ENCODE measurements around the gene STRN3.
"Not testable (repeated sequence)": the region's sequence is repeated elsewhere in the genome, so short reads cannot be mapped to it uniquely, and the experiment has no call there.

The STRN3 gene

DNA sequence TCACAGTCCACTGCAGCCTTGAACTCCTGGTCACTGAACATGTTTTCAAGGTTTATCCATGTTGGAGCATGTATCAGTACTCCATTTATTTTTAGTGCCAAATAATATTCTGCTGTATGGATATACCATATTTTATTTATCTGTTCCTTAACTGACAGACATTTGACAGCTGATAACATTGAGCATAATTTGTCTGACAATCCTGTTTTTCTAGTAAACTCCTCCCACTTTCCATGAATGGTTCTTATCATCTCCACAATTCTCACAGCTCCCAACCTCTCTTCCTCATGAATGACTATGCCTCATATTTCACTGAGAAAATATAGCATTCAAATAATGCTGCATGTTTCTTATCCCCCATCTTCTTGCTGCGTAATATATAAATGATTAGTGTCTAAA is 118.5 kb downstream of the STRN3 start:
- no peak for DNase-seq (ENCODE audit: low spot score)

DNA sequence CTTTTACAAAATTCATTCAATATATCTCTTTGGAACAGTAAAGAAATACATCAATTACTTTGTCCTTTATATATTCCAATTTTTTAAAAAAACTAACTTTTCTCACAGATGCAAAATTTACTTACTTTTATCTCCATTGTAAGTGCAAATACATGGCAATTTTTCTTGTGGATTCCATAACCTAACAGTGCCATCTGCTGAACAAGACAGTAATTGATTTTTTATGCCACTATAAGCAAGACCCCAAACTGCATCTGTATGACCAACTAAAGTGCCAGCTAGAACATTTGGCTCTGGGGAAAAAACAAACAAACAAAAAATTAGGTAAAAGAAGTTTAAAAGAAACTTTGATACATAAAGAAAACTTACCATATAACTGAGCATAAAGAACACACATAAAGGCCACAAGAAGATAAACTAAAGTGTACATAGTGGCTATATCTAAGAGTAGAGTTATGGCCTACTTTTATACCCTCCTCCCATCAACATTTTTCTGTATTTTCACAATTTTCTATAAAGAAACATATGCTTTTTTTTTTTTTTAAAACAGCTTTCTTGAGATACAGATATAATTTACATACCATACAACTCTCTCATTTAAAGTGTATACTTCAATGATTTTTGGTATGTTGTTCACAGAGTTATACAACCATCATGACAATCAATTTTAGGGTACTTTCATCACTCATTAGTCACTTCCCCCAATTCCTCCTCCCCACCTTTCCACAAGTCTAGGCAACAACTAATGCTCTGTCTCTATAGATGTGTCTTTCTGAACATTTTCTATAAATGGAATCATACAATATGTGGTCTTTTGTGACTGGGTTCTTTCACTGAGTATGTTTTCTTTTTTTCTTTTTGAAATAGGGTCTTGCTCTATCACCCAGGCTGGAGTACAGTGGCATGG is 119.2 kb downstream of the STRN3 start:
- DNase-seq (ENCODE audit: low spot score) = peak; percentile 11

DNA sequence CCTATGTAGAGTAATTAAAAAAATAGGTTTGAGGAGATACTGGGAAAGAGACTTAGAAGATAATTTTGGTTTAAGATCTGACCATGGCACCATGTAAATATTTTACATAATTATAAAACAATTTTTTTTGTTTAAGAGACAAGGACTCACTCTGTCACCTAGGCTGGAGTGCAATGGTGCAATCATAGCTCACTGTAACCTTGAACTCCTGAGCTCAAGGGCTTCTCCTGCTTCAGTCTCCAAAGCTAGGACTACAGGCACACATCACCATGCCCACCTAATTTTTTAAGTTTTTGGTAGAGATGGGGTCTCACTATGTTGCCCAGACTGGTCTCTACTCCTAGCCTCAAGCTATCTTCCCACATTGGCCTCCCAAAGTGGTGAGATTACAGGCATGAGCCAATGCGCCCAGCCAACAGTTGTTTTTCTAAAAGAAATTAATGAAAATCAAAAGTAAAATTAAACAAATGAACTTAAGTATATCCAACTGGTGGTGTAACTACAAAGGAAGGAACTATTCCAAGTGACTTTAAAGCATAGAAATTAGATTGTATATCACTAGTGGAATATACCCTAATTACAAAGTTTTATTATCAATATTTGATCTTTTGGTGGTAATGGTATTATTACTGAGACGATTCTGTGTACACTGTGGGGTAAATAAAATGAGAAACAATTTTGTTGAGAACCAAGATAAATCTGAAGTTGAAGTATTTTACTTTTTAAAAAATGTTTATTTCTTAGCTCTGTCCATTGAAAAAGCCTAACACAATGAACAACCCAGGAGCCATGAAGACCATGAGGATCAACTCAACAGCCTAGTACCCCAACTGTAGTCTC is 122.7 kb downstream of the STRN3 start:
- no peak for DNase-seq (ENCODE audit: low spot score)

DNA sequence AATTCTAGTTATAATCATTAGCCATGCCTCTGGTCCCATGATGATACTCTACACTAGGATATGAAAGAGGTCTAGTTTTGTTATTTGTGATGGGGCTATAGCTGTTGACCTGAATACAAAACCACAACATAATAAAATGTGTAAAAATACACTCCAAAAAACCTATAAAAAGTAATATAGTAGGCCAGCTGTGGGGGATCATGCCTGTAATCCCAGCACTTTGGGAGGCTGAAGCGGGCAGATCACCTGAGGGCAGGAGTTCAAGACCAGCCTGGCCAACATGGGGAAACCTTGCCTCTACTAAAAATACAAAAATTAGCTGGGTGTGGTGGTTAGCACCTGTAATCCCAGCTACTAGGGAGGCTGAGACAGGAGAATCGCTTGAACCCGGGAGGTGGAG is 129.1 kb downstream of the STRN3 start:
- DNase-seq (ENCODE audit: low spot score) = not testable (repeated sequence)

DNA sequence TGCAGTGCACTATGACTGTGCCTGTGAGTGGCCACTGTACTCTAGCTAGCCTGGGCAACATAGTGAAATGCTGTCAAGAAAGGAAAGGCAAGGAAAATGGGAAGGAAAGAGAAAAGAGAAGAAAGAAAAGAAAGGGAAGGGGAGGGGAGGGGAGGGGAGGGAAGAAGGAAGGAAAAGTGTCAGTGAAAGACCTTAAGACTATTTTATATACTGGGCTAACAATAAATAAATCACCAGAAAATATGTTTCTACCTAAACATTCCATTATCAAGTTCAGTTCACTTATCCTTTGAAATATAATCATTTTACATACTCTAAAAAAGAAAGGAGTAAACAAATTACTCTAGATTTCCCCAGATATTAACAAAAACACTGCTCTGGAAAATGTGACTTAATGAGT is 129.7 kb downstream of the STRN3 start:
- DNase-seq (ENCODE audit: low spot score) = no peak

DNA sequence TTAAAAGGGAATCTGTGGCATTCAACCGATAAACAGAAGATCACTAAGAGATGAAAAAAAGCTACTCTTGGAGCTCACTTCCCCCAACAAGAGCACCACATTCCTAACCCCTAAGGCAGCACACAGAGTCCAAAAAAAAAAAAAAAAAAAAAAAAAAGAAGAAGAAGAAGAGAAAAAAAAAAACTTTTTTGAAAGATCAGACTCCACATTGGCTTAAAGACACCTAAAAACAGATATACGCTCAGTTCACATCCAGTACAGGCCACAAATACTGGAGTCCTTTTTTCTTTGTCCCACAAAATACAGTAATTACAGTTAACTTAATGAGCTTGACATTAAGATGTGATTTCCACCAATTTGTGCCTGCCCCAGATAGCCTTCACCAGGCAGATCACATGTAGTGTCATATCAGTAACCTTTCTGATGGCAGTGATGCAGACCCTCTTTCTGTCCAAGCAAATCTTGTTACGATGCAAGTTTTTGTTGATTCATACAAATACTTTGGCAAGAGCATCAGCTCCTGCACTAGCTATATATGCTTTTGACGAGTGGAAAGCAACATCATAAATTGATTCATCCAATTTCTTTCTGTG is 131.2 kb downstream of the STRN3 start:
- DNase-seq (ENCODE audit: low spot score) = no peak

DNA sequence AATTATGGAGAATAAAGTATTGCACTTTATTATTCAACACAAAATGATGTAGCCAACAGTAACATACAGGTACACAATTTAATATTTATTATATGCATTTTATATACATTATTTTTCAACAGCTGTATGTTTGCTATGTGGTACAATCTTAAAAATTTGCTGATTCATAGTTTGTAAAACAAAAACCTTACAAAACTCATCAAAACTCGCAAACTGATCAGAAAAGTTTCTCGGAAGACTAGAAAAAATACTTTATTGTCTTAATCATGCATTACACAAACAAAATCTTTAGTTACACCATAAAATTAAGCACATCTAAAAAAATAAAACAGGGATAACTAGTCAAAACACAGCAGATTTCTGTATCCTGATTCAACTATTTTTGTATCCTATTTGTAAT is 132.4 kb downstream of the STRN3 start:
- no peak for DNase-seq (ENCODE audit: low spot score)

DNA sequence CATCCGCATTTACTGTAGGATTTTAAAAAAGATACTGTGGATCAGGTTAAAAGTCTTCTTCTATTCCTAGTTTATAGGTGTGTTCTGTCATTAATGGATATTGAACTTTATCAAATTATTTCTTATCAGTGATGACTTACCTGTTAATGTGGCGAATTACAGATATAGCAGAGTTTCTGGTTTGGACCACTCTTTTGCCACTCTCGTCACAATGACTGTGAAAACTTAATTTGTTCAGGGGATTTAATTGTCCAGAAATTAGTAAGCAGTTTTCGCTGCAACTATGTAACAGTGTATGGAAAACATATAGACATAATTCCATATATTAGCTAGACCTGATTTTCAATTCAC is 137.0 kb downstream of the STRN3 start:
- no peak for DNase-seq (ENCODE audit: low spot score)

DNA sequence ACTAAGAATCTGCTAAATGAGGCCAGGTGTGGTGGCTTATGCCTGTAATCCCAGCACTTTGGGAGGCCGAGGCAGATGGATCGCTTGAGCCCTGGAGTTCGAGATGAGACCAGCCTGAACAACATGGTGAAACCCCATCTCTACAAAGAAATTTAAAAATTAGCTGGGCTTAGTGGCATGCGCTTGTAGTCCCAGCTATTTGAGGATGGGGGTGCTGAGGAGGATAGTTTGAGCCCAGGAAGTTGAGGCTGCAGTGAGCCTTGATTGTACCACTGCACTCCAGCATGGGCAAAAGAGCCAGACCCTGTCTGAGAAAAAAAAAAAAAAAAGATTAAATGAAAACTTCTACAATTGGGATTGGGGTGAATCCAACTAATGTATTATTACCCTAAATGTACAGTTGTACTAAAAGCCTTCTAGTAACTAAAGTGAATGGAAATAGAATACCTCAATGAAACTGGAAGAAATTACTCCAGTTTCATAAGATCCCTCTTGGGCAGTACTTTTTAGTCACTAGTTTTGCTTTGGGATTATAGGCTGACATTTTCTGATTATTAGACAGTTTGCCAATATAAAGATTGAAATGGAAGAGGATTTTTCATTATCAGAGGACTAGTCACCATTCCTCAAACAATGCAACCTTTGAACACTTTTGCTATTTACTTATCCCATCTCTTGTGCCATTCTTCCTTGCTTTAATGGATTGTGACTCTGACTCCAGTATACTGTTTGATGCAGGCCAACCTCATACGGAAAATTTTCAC is 137.5 kb downstream of the STRN3 start:
- DNase-seq (ENCODE audit: low spot score) = no peak

DNA sequence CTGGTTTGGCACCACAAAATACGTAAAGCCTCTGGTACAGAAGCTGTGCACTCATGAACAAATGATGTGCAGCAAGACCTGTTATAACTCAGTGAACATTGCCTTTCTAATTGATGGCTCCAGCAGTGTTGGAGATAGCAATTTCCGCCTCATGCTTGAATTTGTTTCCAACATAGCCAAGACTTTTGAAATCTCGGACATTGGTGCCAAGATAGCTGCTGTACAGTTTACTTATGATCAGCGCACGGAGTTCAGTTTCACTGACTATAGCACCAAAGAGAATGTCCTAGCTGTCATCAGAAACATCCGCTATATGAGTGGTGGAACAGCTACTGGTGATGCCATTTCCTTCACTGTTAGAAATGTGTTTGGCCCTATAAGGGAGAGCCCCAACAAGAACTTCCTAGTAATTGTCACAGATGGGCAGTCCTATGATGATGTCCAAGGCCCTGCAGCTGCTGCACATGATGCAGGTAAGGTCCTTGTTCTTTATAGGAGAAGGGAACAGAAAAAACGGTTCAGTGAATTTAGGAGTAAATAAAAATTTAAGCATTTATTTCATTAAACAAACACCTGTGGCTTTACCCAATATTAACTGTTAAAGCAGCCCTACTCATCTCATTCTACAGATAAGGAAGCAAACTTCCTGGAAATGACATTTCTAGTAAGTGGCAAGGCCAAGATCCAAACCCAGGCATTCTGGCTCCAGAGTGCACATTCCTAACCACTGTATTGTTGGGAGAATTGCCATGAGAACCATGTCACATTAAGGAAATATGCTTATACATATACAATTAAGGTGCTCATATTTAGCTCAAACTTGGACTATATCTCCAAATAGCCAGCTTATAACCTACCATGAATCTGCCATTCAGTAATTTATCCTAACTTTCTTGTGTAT is 140.1 kb downstream of the STRN3 start:
- DNase-seq (ENCODE audit: low spot score) = no peak

DNA sequence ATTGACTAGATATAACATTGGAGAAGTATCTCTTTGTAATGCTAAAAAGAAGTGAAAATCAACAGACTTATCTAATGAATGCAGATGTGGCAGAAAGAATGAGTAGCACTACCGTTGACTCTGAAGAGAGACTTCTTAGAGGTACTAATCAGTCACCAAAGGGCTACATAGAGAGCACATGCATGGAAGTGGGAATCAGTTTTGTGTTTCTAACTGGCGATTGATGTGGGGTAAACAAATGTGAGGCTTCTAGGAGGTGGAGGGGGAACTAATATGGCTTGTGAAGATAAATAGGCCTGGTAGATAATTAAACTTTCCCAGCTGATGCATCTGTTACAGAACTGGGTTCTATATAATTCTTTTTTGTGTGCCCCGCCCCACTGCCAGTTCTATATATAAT is 141.3 kb downstream of the STRN3 start:
- no peak for DNase-seq (ENCODE audit: low spot score)

DNA sequence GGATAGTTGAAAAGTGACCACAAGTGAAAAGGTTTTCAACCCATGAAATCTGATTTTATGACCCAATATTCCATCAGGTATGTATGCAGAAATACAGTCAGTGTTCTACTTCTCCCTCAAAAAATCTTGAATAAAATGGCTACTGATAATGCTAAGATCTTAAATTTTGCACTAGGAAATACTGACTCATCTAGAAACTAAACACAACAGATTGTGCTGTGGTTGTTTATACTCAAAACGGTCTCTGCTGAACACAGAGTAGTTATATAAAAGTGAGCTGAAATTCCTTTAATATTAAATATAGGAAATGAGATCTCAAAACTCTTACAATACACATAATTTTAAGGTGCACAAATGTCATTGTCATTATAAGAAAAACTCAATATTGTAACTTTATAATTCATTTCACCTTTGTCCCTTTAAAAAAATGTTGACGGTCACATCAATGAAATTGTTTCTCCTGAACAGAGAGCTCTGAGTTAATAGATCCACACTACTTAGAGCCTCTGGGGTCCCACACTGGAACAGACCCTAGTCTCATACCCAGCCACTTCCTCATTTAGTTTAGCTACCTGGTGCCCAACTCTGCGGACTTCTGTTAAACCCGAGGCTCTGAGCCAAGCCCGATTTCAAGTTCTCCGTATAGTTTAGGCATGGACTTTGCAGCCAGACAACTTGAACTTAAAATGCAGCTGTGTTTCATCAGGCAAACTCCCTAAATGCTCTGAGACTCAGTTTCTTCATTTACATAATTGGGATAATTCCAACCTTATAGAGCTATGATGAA is 142.5 kb downstream of the STRN3 start:
- no peak for DNase-seq (ENCODE audit: low spot score)

DNA sequence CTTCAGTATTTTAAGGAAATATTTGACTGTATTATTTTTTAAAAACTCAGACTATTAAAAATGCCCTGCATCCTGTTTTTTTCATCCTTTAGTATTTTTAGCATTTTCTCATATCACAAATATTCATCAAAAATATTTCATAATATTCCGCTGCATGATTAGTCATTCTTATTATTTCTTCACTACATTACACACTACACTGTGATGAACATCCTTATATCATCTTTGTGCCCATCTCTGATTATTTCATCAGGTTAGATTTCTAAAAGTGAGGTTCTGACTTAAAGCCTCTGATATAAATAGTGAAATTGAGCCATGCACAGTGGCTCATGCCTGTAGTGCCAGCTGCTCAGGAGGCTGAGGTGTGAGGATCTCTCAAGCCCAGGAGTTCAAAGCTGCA is 143.7 kb downstream of the STRN3 start:
- DNase-seq (ENCODE audit: low spot score) = no peak

DNA sequence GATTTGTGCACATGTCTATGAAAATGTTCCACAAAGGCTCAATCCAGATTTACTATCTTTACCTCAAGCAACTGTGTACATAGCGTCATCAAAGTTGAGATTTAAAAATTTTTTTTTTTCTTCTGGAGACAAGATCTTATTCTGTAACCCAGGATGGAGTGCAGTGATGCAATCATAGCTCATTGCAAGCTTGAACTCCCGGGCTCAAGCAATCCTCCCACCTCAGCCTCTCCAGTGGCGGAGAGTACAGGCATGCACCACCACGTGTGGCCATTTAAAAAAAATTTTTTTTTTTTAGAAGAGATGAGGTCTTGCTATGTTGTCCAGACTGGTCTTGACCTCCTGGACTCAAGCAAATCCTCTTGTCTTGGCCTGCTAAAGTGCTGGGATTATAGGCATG is 149.5 kb downstream of the STRN3 start:
- no peak for DNase-seq (ENCODE audit: low spot score)

DNA sequence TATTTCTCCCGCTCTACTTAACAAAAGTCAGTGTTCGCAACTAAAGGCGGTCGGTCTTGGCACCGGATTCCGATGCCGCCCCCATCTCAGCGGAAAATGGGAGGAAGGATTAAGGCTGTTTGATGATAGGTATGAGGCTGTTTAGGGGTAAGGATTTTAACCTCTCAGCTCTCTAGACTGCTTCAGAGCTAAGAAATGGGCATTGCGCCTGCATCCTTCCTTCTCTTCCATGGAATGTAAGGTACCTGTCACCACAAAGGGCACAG is 150.5 kb downstream of the STRN3 start:
- no peak for DNase-seq (ENCODE audit: low spot score)

DNA sequence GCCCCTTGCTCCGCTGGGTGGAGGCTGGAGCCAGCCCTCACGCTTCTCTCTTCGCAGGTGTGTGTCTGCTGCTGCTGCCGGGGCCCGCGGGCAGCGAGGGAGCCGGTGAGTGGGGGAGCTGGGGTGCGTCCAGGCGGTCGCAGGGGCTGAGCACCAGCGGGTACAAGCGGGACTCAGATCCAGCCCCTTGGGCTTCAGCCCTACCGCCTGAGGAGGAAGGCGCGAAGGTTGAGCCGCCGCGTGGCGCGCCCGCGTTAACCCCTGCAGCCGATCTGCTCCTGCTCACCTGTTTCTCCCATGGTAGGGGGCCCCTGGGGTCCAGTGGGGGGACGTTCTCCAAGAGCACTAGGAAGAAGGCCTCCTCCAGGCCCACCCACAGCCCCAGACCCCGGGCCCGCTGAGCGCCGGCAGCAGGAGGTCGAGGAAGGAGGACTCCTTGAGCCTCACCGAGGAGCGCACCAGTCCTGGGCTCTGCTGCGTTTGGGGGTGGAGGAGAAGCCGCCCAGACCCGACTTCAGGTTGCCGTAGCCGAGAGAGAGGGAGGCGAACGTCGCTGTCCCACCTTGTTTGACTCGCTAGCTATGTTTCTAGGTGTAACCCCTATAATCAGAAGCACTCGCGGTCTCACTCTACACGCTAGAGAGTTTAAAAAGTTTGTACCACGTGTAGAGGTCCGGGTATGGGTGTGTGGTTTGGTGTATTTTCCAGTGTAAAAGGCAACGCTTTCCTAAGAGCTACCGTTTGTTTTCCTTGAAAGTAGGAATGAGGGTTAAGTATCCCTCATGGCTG is 151.0 kb downstream of the STRN3 start:
- no peak for DNase-seq (ENCODE audit: low spot score)

DNA sequence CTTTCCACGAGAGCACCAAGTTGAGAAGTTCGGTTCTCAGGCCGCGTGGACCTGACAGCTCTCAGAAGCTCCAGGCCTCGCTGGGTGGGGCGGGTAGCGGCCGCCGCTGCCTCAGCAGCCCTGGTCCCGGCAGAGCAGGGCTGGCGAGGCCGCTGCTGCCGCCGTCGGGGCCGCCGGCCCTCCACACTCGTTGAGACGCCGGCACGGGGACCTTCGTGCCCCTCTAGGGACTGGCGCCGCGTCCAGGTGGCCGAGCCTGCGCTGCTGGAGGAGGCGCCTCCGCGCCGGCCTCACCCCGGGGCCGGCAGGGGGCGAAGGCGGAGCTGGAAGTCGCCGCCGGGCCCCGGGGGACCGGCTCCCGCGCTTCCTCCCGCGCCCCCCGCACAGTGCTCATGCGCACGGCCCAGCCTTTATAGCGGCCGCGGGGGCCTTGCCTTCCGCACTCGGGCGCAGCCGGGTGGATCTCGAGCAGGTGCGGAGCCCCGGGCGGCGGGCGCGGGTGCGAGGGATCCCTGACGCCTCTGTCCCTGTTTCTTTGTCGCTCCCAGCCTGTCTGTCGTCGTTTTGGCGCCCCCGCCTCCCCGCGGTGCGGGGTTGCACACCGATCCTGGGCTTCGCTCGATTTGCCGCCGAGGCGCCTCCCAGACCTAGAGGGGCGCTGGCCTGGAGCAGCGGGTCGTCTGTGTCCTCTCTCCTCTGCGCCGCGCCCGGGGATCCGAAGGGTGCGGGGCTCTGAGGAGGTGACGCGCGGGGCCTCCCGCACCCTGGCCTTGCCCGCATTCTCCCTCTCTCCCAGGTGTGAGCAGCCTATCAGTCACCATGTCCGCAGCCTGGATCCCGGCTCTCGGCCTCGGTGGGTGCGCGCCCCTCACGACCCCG is 151.8 kb downstream of the STRN3 start, which contains the start of gene COCH:
TSS of gene COCH (plus strand) at position 440 of the 879 bp plus-strand sequence. CDS start at position 820, 380 bp downstream.
- DNase-seq (ENCODE audit: low spot score) = no peak

DNA sequence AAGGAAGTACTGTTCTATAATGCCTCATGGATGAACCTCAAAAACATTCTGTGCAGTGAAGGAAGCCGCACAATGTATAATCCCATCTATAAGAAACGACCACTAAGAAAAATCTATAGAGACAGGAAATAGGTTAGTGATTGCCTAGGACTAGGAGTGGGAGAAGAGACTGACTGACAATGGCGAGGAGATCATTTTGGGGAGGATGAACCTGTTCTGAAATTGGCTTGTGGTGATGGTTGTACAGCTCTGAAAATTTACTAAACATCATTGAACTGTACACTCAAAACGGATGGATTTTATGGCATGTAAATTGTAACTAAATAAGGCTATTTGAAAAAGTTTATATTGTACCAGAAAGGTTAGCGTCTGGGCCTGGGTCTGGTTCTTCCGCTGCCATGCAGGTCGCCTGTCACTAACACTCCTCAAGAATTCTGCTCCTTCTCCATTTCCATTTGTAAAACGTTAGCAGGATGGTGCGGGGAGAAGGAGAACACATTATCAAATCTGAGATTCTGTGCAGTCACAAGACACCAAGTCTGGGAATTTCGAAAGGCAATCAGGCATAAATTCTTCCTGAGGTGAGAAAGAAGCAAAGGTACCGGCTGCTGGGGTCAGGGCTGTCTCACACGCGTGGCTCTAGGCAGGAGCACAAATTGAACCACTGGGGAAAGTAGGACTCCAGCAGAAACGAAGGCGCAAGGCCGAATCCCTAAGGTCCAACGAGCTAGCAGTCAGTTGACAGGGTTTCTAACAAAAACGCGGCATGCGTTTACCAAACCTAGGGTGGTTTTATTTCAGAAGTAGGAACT is 152.7 kb downstream of the STRN3 start:
- DNase-seq (ENCODE audit: low spot score) = no peak
